ENCODE measurements around the gene USP24. TPM values are rescaled to one million over a fixed set of nuclear protein-coding genes. Genes with fewer than 3 reads are reported as not detected.
"Not testable (repeated sequence)": the region's sequence is repeated elsewhere in the genome, so short reads cannot be mapped to it uniquely, and the experiment has no call there.

USP24 gene
- total RNA-seq, 1 donor from 2014 or later = 39.1 TPM

DNA sequence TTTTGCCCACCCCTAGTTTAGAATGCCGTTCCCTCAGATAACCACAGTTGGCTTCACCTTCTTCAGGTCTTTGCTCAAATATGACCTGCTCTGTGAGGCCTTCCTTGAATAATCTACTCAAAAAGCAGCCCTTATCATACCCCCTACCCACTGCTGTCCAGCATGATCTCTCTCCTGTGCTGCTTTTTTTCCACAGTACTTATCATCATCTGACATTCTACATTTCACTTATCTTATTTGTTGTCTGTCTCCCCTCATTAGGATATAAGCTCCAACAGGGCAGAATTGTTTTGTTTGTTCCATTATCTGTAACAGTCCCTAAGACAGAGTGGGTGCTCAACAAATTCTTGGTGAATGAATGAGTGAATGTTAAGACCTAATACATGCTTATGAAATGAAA, 18.1 kb downstream of the USP24 start:
- DNase-seq (ENCODE audit: low read depth, low spot score) = no peak

DNA sequence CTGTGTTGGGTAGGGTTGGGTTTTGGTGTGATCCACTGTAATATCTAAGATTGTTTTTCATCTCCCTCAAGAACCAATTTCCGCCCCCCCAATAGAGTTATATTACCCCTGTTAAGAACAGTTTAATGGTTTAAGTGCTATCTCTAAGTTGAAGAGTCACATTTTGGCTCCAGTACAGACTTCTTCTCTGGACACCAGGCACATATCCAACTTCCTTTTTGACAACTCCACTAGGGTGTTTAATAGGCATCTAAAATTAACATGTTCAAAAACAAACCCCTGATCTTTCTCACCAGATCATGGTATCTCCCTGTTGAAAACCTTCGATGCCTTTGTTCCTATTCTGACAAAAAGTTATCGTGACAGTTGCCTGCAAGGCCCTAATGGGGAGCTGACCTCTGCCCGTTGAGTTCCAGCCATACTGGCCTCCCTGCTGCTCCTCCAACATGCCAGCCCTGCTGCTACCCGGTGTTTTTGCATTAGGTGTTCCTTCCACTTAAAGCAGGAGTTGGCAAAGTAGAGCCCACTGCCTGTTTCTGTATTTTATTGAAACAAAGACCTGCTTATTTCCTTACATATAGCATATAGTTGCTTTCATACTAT, 18.6 kb downstream of the USP24 start:
- DNase-seq (ENCODE audit: low read depth, low spot score) = no peak

DNA sequence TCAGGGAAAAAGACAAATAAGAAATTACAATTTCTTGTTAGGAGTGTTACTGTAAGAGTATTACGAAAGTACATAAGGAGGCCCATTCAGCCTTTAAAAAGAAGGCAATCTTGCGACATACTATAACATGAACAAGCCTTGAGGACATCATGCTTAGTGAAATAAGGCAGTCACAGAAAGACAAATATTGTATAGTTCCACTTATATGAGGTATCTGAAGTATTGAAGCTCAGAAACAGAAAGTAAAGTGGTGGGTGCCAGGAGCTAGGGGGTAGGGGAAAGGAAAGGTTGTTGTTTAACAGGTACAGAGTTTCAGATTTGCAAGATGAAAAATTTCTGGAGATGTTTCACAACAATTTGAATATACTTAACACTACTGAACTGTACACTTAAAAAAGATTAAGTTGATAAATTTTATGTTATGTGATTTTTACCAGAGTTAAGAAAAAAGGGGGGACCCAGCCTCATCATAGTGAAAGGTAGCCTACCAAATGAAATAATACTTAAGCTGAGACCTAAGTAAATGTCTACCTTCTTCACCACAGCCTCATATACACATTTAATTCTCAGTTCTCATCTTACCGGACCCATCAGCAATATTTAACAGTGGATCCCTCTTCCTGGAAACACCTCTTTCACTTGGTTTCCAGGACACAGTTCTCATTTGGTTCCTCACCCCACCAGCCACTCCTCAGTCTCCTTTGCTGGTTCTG, 19.5 kb downstream of the USP24 start:
- no peak for DNase-seq (ENCODE audit: low read depth, low spot score)

DNA sequence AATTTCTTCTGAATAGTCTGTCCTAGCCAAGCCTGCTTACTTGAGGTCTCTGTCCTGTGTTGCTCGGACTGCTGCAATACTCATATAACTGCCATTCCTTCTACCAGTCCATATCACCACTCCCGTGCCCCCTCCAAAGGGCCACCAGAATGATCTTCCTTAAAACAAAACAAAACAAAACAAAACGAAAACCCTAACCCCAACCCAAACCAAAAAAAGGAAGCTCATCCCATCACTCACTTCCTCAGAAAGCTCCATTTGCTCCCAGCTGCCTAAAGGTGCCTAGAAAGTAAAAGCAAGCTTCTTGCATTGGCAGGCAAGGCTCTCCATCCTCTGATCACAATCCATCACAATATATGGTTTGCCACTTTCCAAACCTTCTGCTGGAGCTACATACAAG, 20.3 kb downstream of the USP24 start:
- no peak for DNase-seq (ENCODE audit: low read depth, low spot score)

DNA sequence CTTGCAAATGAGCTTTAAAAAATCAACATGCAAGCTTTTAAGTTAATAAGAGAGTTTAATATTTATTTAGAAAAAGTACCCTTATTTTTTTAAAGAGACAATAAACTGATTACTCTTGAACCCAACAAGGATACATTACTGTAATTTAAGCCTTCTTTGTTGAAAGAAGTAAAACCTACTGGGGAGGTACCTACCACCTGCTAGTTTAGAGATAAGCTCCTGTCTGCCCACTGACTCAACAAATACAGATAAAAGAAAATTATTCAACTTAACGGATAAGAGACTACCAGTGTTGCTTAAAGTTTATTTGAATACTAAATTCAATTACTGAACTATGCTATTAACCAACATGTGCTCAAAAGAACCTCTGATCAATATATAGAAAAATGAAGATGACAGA, 23.1 kb downstream of the USP24 start:
- DNase-seq (ENCODE audit: low read depth, low spot score) = no peak

DNA sequence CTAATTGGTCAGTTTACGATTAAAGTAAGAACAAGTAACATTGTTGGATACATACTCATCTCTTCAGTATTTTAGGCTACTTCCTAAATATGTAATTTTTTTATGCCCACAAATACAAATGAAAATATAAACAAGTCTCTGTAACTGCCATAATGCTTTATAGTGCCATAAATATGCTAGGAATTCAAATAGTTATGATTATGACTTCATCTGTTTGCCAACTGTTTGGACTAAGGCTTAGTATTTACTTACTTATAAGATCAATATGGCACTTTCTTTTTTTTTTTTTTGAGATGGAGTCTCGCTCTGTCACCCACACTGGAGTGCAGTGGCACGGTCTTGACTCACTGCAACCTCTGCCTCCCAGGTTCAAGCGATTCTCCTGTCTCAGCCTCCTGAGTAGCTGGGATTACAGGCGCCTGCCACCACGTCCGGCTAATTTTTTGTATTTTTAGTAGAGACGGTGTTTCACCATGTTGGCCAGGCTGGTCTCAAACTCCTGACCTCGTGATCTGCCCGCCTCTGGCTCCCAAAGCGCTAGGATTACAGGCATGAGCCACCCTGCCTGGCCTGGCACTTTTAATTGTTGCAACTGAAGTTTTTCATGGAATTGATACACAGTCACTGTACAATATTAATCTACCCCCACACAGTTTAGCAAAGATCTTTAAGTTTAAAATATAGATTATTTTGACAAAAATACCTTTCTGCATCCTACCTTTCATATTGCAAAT, 23.8 kb downstream of the USP24 start:
- DNase-seq (ENCODE audit: low read depth, low spot score) = not testable (repeated sequence)

DNA sequence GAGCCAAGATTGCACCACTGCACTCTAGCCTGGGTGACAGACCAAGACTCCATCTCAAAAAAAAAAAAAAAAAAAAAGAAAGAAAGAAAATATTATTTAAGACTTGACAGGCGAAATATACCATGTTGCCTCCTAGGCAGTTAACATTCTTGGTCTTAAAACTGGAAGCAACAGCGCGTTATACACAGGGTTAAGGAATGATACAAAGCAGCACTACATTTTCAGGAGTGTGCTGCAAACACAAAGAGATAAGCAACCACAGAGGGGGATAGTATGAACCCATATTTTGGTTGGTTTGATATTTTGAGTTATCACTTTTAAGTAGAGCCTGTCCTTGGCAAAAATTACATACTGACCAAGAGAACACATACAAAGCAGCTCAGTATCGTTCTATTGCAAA, 25.1 kb downstream of the USP24 start:
- DNase-seq (ENCODE audit: low read depth, low spot score) = no peak

DNA sequence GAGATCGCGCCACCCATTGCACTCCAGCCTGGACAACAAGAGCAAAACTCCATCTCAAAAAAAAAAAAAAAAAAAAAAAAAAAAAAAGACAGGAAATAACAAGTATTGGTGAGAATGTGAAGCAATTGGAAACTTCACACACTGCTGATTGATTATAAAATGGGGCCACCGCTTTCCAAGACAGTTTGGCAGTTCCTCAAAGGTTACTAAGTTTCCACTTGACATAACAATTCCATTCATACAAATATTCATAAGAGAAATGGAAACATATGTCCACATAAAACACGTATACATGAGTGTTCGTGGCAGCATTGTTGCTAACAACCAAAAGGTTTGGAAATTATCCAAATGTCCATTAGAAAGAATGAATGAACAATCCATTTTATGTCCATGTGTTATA, 26.3 kb downstream of the USP24 start:
- no peak for DNase-seq (ENCODE audit: low read depth, low spot score)

DNA sequence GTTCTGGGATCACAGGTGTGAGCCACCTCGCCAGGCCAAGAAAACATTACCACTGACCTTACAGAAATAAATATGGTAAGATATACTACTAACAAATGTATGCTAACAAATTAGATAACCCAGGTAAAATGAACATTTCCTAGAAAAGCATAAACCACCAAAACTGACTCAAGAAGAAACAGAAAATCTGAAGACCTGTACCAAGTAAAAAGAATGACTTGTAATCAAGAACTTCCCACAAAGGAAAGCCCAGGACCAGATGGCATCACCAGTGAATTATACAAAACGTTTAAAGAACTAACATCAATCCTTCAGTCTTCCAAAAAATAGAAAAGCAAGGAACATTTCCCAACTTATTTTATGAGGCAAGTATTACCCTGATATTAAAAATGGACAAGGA, 29.3 kb downstream of the USP24 start:
- DNase-seq (ENCODE audit: low read depth, low spot score) = no peak

DNA sequence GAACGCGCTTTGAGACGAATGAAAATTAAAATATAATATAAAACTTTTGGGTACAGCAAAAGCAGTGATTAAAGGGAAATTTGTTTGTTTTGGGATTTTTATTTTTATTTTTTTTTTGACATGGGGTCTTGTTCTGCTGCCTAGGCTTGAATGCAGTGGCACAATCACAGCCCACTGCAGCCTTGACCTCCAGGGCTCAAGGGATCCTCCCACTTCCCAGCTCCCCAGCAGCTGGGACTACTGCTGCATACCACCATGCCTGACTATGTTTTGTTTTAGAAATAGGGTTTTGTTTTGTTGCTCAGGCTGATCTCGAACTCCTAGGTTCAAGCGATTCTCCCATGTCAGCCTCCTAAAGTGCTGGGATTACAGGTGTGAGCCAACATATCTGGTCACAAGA, 30.3 kb downstream of the USP24 start:
- no peak for DNase-seq (ENCODE audit: low read depth, low spot score)

DNA sequence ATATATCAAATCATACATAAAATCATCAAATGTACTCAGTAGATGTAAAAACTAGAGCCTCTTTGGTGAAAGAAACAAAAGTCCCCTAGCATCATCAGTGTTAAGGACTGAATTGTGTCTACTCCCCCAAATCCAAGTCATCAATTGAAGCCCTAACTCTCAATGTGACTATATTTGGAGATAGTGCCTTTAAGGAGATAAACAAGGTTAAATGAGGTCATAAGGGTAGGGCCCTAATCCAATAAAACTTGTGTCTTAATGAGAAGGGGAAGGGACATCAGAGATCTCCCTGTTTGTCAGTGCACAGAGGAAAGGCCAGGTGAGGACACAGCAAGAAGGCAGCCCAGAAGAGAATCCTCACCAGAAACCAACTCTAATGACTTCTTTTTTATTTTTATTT, 33.5 kb downstream of the USP24 start:
- DNase-seq (ENCODE audit: low read depth, low spot score) = no peak

DNA sequence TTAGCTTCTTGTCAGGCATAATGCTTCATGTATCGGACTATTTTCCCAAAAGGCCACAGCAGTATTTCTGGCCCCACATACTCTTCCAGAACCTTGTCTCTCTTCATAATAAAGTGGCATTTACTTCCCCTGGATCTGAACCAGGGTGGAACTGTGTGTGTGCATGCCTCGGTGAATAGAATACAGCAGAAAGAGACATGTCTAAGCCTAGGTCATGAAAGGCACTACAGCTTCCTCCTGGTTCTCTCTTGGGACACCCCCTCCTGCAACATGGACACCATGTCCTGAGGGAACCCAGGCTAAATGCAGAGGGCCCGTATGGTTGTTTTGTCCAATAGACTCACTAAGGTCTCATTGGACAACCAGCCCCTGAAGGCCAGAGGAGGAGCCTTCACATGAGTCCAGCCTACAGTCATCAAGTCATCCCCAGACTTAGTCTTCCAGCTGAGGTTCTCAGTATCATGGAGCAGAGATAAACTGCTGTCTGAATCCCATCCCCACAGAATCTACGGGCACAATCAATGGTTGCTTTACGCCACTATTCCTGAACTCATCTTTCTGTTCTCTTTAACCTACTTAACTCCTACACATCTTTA, 35.0 kb downstream of the USP24 start:
- DNase-seq (ENCODE audit: low read depth, low spot score) = no peak

DNA sequence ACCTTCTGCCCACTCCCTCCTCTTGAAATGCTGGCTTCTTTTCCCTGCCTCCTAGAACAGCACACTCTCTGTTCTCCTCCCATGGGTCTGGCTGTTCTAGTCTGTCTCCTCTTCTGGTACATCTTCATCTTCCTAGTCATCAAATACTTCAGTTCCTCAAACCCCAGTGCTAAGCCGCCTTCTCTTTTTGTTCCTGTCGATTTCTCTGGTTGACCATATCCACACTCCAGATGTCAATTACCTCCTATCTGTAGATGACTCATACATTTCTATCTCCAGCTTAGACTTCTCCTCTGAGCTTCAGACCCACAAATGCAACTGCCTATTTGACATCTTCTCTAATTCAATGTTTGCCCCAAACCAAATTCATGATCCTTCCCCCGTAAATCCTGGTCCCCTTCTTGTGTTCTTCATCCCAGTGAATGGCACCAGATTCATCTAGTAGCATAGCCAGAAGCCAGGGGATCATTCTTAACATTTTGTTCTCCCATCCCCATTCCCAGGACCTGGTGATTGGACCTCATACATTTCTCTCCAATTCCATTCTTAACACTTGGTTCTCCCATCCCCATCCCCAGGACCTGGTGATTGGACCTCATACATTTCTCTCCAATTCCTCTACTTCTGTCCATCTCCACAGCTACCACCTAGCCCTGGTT, 35.9 kb downstream of the USP24 start:
- no peak for DNase-seq (ENCODE audit: low read depth, low spot score)

DNA sequence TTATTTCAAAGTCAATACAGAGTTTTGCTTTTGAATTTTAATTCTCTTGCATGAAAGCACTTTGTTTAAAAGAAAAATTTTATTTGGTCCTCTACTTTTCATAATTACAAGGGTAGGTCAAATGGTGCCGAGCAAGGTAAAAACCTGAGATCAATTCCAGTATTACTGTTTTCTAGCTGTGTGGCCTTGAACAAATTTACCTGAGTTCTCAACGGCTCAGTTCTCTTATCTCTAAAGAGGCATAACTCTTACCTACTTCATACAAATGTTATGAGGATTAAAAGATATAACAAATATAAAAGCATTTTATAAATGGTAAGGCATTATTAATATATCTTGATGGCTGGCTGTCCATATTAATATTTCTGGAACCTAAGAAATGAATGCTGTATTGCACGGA, 42.5 kb downstream of the USP24 start:
- DNase-seq (ENCODE audit: low read depth, low spot score) = no peak

DNA sequence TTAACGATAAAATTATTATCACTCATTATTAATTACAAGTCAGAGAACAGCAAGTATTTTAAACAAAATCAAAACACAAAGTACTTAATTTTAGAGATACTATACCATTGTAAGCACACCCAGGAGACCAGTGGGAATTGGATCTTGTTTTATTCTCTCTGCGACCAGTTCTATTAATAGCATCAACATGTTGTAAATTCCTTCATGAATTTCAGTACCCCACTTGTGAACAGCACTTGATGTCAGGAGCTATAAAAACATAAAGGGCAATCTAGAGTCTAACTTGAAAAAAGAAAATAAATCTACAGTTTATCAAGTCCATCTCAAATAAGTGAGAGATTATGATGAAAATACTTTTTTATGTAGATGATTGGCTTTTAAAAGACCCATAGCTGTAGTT, 42.9 kb downstream of the USP24 start:
- no peak for DNase-seq (ENCODE audit: low read depth, low spot score)

DNA sequence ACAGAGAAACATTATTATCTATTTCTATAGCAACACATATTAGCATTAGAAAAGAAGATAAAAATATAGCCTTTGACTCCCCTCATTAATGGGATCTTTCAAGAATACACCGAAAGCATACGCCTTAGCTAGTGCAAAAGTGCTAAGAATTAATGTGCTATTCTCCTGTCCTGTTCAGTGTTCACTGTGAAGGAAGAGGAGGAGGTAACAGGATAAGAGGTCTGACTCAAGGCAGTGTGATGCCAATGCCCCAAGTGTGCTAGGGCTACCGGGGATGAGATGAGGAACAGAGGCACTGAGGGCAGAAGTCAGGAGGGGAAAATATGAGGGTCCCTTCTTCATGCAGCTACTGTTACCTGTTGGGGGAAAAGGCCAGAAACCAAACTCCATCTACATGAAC, 43.5 kb downstream of the USP24 start:
- DNase-seq (ENCODE audit: low read depth, low spot score) = no peak

DNA sequence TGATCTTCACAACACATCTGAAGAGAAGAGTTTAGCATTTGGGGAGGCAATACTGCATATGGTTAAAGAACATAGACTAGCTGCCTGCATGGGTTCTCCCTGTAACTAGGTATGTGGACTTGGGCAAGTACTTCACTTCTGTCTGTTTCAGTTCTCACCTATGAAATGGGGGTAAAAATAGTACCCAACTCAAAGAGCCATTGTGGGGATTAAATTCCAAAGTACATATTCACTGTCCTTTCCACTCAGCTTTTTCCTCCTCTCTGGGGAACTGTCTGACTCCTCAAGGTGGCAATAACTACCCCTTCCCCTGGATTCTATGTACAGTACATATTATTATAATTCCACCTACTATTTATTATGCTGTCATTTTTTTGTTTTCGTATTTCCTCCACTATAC, 44.7 kb downstream of the USP24 start:
- no peak for DNase-seq (ENCODE audit: low read depth, low spot score)

DNA sequence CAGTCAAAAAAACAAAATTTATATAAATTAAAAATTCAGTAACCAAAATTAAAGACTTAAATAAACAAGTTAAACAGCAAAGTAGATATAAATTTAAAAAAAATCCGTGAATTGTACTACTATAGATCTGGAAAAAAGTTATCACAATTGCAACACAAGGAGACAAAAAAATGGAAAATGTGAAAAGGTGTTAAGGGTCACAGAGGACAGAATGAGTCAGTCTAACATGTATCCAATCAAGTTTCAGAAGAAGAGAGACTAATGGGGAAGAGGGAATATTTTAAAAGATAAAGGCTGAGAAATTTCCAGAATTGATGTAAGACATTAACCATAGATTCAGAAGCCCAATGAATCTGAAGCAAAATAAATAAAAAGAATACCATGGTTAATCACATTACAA, 46.0 kb downstream of the USP24 start:
- DNase-seq (ENCODE audit: low read depth, low spot score) = no peak

DNA sequence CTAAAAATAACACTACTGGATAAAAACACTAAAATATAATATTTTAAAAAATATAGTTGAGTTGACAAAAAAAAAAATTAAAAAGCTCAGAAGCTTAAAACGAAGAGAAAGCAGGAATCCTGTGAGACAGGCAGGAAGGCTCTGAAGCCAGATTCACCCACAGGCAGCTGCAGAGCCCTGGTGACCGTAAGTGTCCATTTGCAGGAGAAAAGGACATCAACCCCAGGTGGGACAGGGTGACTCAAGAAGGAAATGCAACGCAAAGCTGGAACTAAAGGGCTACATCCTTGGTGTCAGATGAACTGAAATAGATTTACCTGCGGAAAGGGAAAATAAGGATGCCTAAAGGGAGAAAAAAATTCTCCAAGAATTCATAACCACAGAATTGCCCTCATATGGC, 46.8 kb downstream of the USP24 start:
- DNase-seq (ENCODE audit: low read depth, low spot score) = no peak

DNA sequence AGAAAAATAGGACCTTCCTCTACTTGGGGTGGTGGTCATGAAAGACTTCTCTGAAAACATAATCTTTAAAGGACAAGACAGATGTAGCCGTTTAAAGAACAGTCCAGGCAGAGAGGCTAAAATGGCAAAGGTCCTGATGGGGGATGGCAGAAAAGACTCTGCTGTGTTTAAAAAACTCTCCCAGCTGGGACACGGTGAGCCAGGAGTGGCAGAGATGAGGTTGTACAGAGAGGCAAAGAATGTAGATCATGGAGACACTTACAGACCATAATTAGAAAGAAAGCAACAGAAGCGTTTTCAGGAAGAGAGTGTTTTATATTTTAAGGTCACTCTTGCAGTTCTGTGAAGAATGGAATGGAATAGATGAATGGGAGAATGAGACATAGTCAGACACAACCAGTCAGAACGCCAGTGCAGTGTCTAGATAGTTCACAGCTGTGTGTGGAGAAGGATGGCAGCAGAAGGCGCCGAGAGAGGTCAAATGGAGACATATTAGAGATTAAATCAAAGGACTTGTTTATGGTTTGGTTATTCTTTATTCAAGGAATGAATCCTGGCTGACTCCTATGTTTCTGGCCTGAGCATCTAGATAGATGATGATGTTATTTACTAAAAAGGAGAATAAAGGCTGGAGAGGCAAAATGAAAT, 47.8 kb downstream of the USP24 start:
- DNase-seq (ENCODE audit: low read depth, low spot score) = no peak

DNA sequence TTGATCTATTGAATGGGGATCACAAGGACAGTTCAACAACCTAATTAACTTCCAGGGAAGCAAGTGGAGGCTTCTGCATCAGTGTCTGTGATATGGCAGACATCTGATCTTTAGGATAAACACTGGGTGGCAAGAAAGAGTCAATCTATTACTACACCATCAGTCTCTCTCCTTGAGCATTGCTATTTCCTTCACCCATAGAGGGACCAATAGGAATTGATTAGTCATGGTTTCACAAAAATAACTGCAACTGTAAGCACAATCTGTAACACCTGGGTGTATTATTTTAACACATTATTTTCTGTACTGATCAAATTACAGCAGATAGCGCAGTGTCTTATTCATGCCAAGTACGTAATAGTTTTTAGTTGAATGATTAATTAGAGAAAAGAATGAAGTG, 50.3 kb downstream of the USP24 start:
- DNase-seq (ENCODE audit: low read depth, low spot score) = no peak

All from pulmonary artery endothelial cell (primary cell).